HCT116 (cell line): ENCODE measurements around the gene CDH4. TPM values are rescaled to one million over a fixed set of nuclear protein-coding genes. Genes with fewer than 3 reads are reported as not detected.

Source experiments
- ATAC-seq: fragments of 200-7000 bp; cut with Tn5 transposase; 2 replicates; pipeline ENCODE4 v1.9.1; 2020; ENCODE audit warnings: mild to moderate bottlenecking, moderate library complexity
- BruUV-seq: library from RNA; stranded (reverse); fragments of 400-500 nt; replicated peaks from 2 replicates; lab custom pipeline; 2021; lab: Mats Ljungman, UMichigan
- CTCF ChIA-PET: fragments of 300-600 bp; sonication (Branson Sonifier 250); formaldehyde crosslinking; loops from one replicate; lab custom pipeline; 2021; ENCODE audit warnings: antibody characterized with exemption; lab: Charles Lee
- POLR2A ChIA-PET: fragments of 300-600, 350-600 bp; sonication (Branson Sonifier 250); formaldehyde crosslinking; loops from one replicate; lab custom pipeline; 2021; ENCODE audit warnings: antibody characterized with exemption; lab: Charles Lee
- RAD21 ChIA-PET, 2 experiments: fragments of 300-600 bp; sonication (Branson Sonifier 250); formaldehyde crosslinking; loops; one replicate each; lab custom pipeline; 2023; ENCODE audit warnings: low total read pairs in 2 of 2; ENCODE audit not compliant: uncharacterized antibody in 2 of 2, unreplicated experiment in 2 of 2, low non-redundant PET in 1 of 2; lab: Charles Lee
- DNase-seq: peaks from one replicate; pipeline ENCODE4 v3.0.0-alpha.2; 2010; ENCODE audit warnings: low read depth, low spot score
- H2AFZ ChIP-seq: fragments of 200-600 bp; shearing (Covaris generic), sonication (generic); 2 replicates; pipeline ENCODE4 v1.6.1; 2017; ENCODE audit warnings: low read depth, mixed run types, mixed read lengths, antibody characterized with exemption, low read length; ENCODE audit not compliant: poor library complexity, severe bottlenecking
- H3K27ac ChIP-seq: 2 replicates; pipeline ENCODE4 v1.5.1; 2012; ENCODE audit warnings: low read depth, low read length
- H3K27me3 ChIP-seq: fragments of 200-600 bp; sonication (generic); 2 replicates; pipeline ENCODE4 v1.6.1; 2016; ENCODE audit warnings: mixed run types, low read length, mixed read lengths; ENCODE audit not compliant: insufficient read depth
- H3K36me3 ChIP-seq, 2 experiments: fragments of 200-500 bp in 1 of 2; fragments of 200-600 bp in 1 of 2; sonication (Bioruptor generic) in 1 of 2; sonication (generic) in 1 of 2; 2 replicates each; pipeline versions ENCODE4 v1.5.1 to v1.6.1; 2014 to 2016; ENCODE audit warnings: low read length in 2 of 2, inconsistent platforms in 1 of 2, mixed read lengths in 1 of 2, mixed run types in 1 of 2; ENCODE audit not compliant: insufficient read depth in 2 of 2, control insufficient read depth in 1 of 2
- H3K4me1 ChIP-seq, 2 experiments: fragments of 200-600 bp in 1 of 2; sonication (generic) in 1 of 2; 2 replicates each; pipeline versions ENCODE4 v1.5.1 to v1.6.1; 2012 to 2017; ENCODE audit warnings: low read length in 2 of 2, inconsistent platforms in 1 of 2, mild to moderate bottlenecking in 1 of 2, mixed read lengths in 1 of 2, mixed run types in 1 of 2, moderate library complexity in 1 of 2; ENCODE audit not compliant: insufficient read depth in 2 of 2, control insufficient read depth in 1 of 2
- H3K4me2 ChIP-seq: fragments of 200-600 bp; sonication (generic); 2 replicates; pipeline ENCODE4 v1.6.1; 2017; ENCODE audit warnings: mixed run types, low read length, mixed read lengths
- H3K4me3 ChIP-seq, 2 experiments: fragments of 200-600 bp in 1 of 2; sonication (generic) in 1 of 2; replicated peaks in 1 of 2; 2 replicates each; pipeline ENCODE4 v1.5.1; 2011 to 2016; ENCODE audit warnings: low read length in 2 of 2, control low read depth in 1 of 2, low read depth in 1 of 2, mild to moderate bottlenecking in 1 of 2, mixed read lengths in 1 of 2, mixed run types in 1 of 2
- H3K79me2 ChIP-seq: fragments of 200-600 bp; sonication (generic); 2 replicates; pipeline ENCODE4 v1.6.1; 2017; ENCODE audit warnings: mild to moderate bottlenecking, mixed run types, low read length, moderate library complexity, mixed read lengths; ENCODE audit not compliant: insufficient read depth
- H3K9ac ChIP-seq: fragments of 200-600 bp; sonication (generic); 2 replicates; pipeline ENCODE4 v1.6.1; 2016; ENCODE audit warnings: low read length, mixed read lengths
- H3K9me2 ChIP-seq: fragments of 200-600 bp; sonication (generic), shearing (Covaris generic); 2 replicates; pipeline ENCODE4 v1.6.1; 2017; ENCODE audit warnings: mixed run types, mild to moderate bottlenecking, moderate library complexity; ENCODE audit not compliant: insufficient read depth
- H3K9me3 ChIP-seq, 2 experiments: fragments of 200-500 bp in 1 of 2; fragments of 200-600 bp in 1 of 2; sonication (Bioruptor generic) in 1 of 2; sonication (generic) in 1 of 2; 2 replicates each; pipeline ENCODE4 v1.6.1; 2014 to 2017; ENCODE audit warnings: low read length in 2 of 2, mixed read lengths in 2 of 2, inconsistent platforms in 1 of 2, low read depth in 1 of 2, mild to moderate bottlenecking in 1 of 2, mixed run types in 1 of 2, moderate library complexity in 1 of 2; ENCODE audit not compliant: control insufficient read depth in 1 of 2, insufficient read depth in 1 of 2
- H4K20me1 ChIP-seq: fragments of 200-600 bp; sonication (generic), shearing (Covaris generic); 2 replicates; pipeline ENCODE4 v1.6.1; 2017; ENCODE audit warnings: mixed run types, mild to moderate bottlenecking, moderate library complexity; ENCODE audit not compliant: insufficient read depth
- ATF3 ChIP-seq: IDR thresholded peaks from 2 replicates; pipeline ENCODE4 v1.6.1; 2012
- CEBPB ChIP-seq: IDR thresholded peaks from 2 replicates; pipeline ENCODE4 v1.6.1; 2012; ENCODE audit warnings: low read depth
- CTCF ChIP-seq, 3 experiments: fragments of 200-600 bp in 1 of 3; sonication (generic) in 1 of 3; IDR thresholded peaks in 2 of 3; conservative IDR thresholded peaks in 1 of 3; 2 replicates each; pipeline ENCODE4 v1.5.1; 2012 to 2017; ENCODE audit warnings: low read depth in 2 of 3, low read length in 2 of 3, antibody characterized with exemption in 1 of 3, borderline replicate concordance in 1 of 3, control low read depth in 1 of 3, mild to moderate bottlenecking in 1 of 3, mixed read lengths in 1 of 3, mixed run types in 1 of 3, moderate library complexity in 1 of 3; ENCODE audit not compliant: insufficient read depth in 1 of 3
- EGR1 ChIP-seq: IDR thresholded peaks from 2 replicates; pipeline ENCODE4 v1.6.1; 2012; ENCODE audit warnings: low read depth
- ELF1 ChIP-seq: IDR thresholded peaks from 2 replicates; pipeline ENCODE4 v1.6.1; 2012; ENCODE audit warnings: low read depth, borderline replicate concordance
- EZH2 ChIP-seq: fragments of 200-600 bp; sonication (generic); IDR thresholded peaks from 2 replicates; pipeline ENCODE4 v1.6.1; 2017; ENCODE audit warnings: antibody characterized with exemption, mixed run types
- EZH2phosphoT487 ChIP-seq: fragments of 200-600 bp; IDR thresholded peaks from 2 replicates; pipeline ENCODE4 v1.6.1; 2018; ENCODE audit warnings: antibody characterized with exemption, borderline replicate concordance
- JUND ChIP-seq: IDR thresholded peaks from 2 replicates; pipeline ENCODE4 v1.6.1; 2012
- MAX ChIP-seq: IDR thresholded peaks from 2 replicates; pipeline ENCODE4 v1.6.1; 2012
- POLR2A ChIP-seq: IDR thresholded peaks from 2 replicates; pipeline ENCODE4 v1.7.0; 2011; ENCODE audit warnings: borderline replicate concordance; ENCODE audit not compliant: insufficient read depth, insufficient read length; ENCODE audit errors: extremely low read depth
- POLR2AphosphoS5 ChIP-seq: IDR thresholded peaks from 2 replicates; pipeline ENCODE4 v1.6.1; 2011; ENCODE audit warnings: mild to moderate bottlenecking, low read depth, low read length, moderate library complexity
- REST ChIP-seq: IDR thresholded peaks from 2 replicates; pipeline ENCODE4 v1.6.1; 2012; ENCODE audit warnings: low read depth
- SIN3A ChIP-seq: IDR thresholded peaks from 2 replicates; pipeline ENCODE4 v1.6.1; 2012; ENCODE audit warnings: low read depth
- SP1 ChIP-seq: IDR thresholded peaks from 2 replicates; pipeline ENCODE4 v1.6.1; 2012; ENCODE audit warnings: low read depth
- SRF ChIP-seq: IDR thresholded peaks from 2 replicates; pipeline ENCODE4 v1.6.1; 2012; ENCODE audit warnings: low read depth
- YY1 ChIP-seq: IDR thresholded peaks from 2 replicates; pipeline ENCODE4 v1.6.1; 2011; ENCODE audit warnings: low read length, low read depth, moderate library complexity, mild to moderate bottlenecking; ENCODE audit not compliant: insufficient replicate concordance; ENCODE audit errors: extremely low read depth
- ZFX ChIP-seq: fragments of 450-650 bp; IDR thresholded peaks from 2 replicates; pipeline ENCODE4 v1.6.1; 2017
- ZNF274 ChIP-seq: fragments of 200-500 bp; sonication (Bioruptor generic); IDR thresholded peaks from 2 replicates; pipeline ENCODE4 v1.6.1; 2014; ENCODE audit warnings: mild to moderate bottlenecking, low read depth, low read length, inconsistent platforms
- intact Hi-C: fragments of 100-400 bp; cut with micrococcal nuclease; formaldehyde crosslinking; loops from 2 replicates; pipeline ENCODE4 v1.10.0; 2022
- total RNA-seq: library from RNA; stranded (reverse); gene quantifications from one replicate; pipeline ENCODE4 v1.2.1, GENCODE V29; 2021; ENCODE audit not compliant: unreplicated experiment

Gene CDH4
- total RNA-seq, 1 experiment from 2014 or later: not detected

- POLR2A ChIA-PET: no interaction called here
- Histone ChIP-seq H4K20me1 (no peaks in the 10 kb centered on the region), H3K79me2 (no peaks in the 10 kb centered on the region), H3K27ac (no peak overlapping the region), H3K4me1 (no peaks in the 10 kb centered on the region), H3K9me3 (peaks cover 0 to 18% of the 10 kb centered on the region in 2 experiments; a peak in 2 of 4 replicates), H3K4me2 (no peak overlapping the region), H3K36me3 (no peaks in the 10 kb centered on the region), H2AFZ (no peak overlapping the region), H3K9ac (no peak overlapping the region), H3K9me2 (no peaks in the 10 kb centered on the region), H3K4me3 (no peak overlapping the region), H3K27me3 (no peaks in the 10 kb centered on the region)
- TF ChIP-seq SP1 (no peak), JUND (no peak), EZH2 (no peak), YY1 (no peak), ELF1 (no peak), CTCF (IDR thresholded peaks at IDR 0.05 in 2 of 3, conservative IDR thresholded peaks at IDR 0.05 in 1 of 3; ENCODE audit: borderline replicate concordance in 1 of 3, insufficient read depth in 1 of 3, low read depth in 2 of 3, low read length in 2 of 3) (no peak), EGR1 (no peak), REST (no peak), ATF3 (no peak), POLR2A (no peak), ZFX (no peak), EZH2phosphoT487 (no peak), CEBPB (no peak), MAX (no peak), SIN3A (no peak), POLR2AphosphoS5 (no peak), SRF (no peak), ZNF274 (no peak)
- no peak for DNase-seq
- CTCF ChIA-PET: no interaction called here
- RAD21 ChIA-PET: no interaction called here
- no peak for ATAC-seq
- no TSS peak for BruUV-seq
- intact Hi-C loops: no loop called here
These were observed 137.0 kb downstream of the CDH4 start for GRCh38 chr20:61389077-61389476.
